ENCODE results near the gene NPEPL1.

Gene NPEPL1

GRCh38 chr20:58688414-58688813, 4.2 kb upstream of the NPEPL1 start:
- DNase-seq = no peak

DNA sequence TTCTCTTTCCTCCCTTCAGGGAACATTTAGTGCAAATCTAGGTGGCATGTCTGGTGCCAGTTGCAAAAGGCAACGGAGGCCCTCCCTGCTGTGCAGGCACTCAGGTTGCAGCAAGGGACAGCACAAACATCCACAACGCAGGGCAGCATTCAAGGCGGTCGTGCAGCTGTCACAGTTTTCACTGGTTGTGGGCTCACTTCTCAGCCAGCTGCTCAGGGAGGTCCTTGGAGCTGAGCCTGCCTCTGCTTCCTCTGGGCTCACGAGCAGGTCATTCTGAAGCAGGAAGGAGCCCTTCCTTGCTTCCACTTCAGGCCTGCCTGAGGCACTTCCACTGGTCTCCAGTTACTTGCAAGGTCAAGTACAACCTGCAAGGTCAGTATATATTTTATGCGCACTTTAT, 3.8 kb upstream of the NPEPL1 start:
- no peak for DNase-seq

DNA sequence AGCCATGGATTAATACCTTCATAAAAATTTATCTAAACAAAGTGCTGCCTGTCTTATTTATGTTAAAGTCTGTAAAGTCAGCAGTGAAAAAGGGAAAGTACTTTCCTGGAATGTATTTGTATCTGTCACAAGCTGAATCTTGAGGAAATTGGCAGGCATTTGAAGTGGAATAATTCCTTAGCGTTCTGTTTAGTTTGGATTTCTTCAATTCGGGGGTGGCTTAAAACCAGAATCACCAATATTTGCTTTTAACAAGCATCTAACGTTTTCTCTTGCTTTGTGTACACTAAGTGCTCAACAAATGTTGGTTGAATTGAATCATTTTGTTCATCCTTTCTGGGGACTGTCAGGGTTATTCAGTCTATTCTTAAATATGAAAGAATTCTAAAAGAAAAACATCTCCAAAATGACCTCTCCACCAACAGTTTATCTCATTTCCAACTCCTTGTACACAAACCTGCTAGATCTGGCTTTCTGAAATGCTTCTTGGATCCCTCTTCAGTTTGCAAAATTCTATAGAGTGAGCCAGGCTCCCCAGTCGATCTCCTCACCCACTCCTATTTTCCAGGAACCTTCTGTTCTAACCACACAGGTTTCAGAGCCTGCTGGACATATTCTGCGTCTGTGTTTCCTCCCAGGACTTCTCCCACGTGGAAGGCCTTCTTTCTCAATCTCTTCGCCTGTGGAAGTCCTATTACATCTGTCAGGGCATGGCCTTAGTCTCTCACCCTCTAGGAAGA, 2.0 kb upstream of the NPEPL1 start:
- DNase-seq = no peak

- DNase-seq = no peak
These were observed 624 bp upstream of the NPEPL1 start for GRCh38 chr20:58691773-58692578.

GRCh38 chr20:58693226-58694006, 816 bp downstream of the NPEPL1 start:
- DNase-seq = no peak

DNA sequence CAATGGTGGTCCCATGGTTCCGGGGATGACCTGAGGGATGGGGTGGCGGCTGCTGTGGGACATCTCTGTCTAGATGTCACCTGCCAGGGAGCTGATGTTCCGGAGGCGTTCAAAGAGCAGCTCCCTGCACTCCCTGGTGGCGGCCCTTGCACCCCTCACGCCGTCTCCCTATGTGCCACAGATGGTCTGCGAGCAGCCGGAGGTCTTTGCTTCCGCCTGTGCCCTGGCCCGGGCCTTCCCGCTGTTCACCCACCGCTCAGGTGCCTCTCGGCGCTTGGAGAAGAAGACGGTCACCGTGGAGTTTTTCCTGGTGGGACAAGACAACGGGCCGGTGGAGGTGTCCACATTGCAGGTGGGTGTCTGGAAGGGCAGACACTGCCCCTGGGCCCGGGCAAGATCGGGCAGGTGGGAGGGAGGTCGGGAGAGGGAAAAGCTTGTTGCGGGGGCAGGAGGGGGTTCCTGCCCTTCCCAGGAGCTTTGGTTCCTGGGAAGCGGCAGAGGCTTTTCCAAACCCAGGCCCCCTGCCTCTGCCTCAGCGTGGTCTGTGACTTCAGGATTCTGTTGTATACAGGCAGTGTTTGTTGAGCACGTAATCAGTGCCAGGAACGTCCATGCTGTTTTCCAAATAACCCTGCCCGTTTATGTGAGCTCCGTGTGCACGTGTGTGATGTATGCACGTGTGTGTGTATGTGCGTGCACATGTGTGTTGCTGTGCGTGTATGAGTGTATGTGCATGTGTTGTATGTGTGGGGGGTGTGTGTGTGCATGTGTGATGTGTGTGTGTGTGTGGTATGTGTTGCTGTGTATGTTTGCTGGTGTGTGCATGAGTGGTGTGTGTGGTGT, 1.9 kb downstream of the NPEPL1 start:
- no peak for DNase-seq

DNA sequence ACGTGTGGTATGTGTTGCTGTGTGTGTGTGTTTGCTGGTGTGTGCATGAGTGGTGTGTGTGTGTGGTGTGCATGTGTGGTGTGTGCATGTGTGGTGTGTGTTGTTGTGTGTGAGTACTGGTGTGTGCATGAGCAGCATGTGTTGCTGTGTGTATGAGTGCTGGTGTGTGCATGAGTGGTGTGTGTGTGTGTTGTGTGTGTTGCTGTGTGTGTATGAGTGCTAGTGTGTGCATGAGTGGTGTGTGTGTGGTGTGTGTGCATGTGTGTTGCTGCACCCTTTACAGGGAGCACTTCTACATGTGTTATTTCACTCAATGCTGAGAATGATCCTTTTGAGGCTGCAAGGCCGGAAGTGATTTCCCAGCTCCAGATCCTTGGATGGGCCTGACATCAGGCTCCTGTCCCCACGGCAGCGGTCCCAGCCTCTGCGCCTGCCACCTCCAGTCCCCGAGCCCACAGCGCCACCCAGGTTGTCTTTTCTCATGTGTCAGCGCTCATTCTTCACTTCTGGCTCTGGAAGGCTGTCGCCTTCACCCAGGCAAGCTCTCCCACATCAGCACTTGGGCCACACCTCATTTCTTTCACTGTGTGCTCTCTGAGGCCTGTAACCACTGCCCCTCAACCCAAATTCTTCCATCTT, 2.6 kb downstream of the NPEPL1 start:
- no peak for DNase-seq

GRCh38 chr20:58695895-58696375, 3.3 kb downstream of the NPEPL1 start:
- no peak for DNase-seq

DNA sequence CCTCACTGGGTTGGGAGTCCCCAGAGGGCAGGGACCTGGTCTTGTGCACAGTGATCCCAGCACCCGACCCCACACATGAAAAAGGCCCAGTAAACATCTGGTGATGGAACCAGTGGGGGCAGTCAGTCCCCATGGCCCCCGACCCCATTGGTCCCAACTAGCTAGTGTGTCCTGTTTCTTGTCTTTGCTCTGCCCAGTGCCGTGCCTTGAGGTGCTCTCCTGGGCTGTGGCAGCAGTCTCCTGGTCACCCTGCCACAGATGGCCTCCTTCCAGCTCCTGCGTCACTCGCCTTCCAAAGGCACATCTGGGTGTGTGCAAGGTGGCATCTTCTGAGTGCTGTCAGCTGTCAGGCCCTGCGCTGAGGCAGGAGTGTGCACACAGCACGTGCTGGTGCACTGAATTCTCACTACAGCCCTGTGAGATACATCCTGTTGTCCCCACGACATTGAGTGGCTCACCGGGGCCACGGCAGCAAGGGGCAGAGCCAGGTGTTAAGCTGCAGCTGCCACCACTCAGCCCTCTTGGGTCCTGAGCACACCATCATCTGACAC, 3.9 kb downstream of the NPEPL1 start:
- no peak for DNase-seq

DNA sequence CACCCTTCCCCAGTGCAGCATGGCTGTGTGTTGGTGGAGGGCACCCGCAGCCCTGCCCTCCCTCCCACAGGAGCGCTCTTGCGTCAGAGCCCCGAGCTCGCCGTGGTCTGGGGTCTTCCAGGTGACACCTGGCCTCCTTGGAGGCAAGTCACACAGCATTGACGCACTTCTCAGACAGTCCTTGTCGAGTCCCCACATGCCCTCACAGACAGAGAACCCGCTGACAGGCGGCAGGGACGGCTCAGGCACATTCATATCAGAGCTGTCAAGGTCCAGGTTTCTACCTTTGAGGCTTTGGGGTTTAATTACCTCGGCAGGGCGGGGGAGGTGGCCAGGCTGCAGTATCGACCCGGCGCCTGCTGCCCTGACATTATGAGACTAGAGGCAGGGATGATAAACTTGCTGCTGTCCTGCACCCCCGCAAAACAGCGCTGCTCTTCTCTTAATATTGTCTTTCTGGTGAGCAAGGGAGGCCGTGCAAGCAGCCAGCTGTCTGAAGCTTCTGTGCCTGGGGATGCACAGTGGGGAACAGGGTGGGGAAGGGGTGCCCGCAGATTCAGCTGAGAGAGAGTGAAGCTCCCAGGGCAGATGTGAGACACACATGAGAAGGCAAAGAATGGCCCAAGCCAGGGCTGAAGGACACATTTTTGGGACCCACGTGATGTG, 4.7 kb downstream of the NPEPL1 start:
- no peak for DNase-seq

DNA sequence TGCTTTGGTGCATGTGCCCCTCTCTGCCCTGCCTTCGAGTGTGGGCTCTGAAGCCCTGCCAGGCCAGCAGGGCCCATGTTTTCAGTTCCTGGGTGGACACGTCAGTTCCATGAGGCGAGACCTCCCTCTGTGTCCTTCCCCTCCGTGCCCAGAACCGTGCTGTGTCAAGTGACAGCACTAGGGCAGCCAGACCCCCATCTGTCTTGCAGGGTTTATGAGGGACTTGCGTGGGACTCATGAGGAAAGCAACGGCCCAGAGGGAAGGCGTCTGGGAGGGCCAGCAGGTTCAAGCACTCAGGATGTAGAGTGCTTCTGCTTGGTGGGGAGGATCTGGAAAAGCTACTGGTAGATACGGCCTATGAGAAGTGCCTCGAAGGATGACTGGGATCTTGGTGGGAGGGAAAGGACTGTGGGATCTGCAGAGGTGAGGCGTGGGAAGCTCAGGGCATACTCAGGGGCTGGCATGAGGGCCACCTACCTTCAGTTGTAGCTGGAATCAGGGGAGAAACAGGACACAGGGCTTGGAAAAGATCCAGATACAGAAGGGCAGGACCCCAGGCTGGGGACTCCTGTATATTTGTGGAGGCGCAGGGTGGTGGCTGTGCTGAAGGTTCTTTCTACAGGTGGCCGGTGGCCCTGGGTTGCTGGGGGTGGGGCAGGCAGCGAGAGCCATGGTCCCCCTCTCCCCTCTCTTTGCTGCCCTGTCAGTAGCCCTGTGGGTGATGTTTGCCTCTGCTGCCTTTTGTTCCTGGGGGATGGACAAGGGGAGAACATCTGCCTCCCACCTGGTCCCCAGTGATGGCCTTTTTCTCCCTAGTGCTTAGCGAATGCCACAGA, 5.5 kb downstream of the NPEPL1 start:
- no peak for DNase-seq

GRCh38 chr20:58698741-58699622, 6.4 kb downstream of the NPEPL1 start:
- no peak for DNase-seq

- DNase-seq = no peak
These were observed 7.1 kb downstream of the NPEPL1 start for GRCh38 chr20:58699623-58700107.

- no peak for DNase-seq
These were observed 7.7 kb downstream of the NPEPL1 start for GRCh38 chr20:58700121-58700821.

DNA sequence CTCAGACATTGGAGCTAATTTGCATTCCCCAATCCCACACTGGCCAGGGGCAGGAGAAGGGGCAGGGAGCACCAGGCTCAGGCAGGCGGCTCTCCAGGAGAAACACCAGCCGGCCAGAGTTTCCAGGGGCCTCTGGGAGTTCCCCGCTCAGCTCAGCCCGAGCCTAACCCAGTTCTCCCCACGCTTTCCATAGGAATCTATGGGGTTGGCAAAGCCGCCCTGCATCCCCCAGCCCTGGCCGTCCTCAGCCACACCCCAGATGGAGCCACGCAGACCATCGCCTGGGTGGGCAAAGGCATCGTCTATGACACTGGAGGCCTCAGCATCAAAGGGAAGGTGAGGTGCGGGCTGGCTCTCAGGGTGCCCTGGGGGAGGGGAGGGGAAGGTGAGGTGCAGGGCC, 8.2 kb downstream of the NPEPL1 start:
- peak; percentile 9 for DNase-seq

DNA sequence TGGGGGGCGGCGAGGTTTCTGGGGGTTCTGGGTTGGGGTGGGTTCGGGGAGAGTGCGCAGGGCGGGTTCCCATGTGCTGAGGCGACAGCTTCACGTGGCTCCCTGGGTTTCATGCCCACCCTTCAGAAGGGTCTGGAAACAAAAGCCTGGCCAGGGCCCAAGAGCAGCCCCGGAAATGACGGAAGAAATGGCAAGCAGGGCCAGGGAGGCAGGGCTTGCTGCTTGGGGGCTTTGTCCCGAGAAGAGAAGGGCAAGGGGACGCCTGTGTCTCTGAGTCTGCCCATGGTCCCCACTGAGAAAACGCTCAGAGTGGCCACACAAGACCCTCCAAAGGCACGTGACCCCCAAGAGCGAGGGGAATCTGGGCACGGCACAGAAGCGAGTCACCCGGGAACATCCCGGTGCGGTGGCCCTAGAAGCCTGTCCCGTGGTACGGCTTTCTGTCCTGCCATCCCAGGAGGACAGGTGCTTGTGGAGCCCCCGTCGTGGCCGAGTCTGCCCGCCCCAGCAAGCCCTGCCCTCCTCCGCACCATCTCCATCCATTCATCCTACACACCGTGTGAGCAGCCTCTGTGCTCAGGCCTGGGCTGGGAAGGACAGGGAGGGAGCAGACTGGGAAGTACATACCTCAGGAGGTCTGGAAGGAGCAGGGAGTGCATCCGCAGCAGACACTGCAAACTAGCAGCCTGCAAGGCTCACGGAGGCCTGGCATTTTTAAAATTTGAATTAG, 9.0 kb downstream of the NPEPL1 start:
- DNase-seq = no peak

DNA sequence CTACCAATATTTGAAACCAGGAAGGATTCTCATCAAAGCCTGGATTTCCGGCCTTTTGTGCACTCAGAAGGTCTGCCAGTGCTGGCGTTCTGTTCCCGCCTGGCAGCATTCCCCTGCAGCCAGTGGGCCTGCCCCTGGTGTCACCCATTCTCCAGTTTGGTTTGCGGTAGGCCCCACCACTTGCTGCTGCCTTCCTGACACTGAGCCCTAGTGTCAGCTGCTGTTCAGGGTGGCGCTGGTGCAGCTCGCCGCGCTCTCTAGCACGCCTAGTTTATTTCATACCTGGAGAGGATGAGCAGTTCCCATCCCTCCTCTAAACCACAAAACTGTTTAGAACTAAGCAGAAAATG, 9.5 kb downstream of the NPEPL1 start:
- no peak for DNase-seq

Data from NCI-H1048 (cell line).